Liver (tissue), 9 donors: Measurements from ENCODE around the gene TEX14. TPM values are rescaled to one million over a fixed set of nuclear protein-coding genes. Genes with fewer than 3 reads are reported as not detected.

Experiments
- DNase-seq: peaks from one replicate; pipeline ENCODE4 v3.0.0-alpha.2; 2017; ENCODE audit warnings: low spot score
- H3K27ac ChIP-seq, 2 donors: one replicate each; pipeline ENCODE4 v1.7.0; 2013; ENCODE audit warnings: inconsistent platforms in 2 of 2, low read length in 2 of 2, control low read depth in 1 of 2, low read depth in 1 of 2, mild to moderate bottlenecking in 1 of 2
- H3K27me3 ChIP-seq, 4 donors: one replicate each; pipeline versions ENCODE4 v1.6.1 to v1.7.0; 2013; ENCODE audit warnings: low read length in 3 of 4, inconsistent platforms in 1 of 4, mild to moderate bottlenecking in 1 of 4, moderate library complexity in 1 of 4; ENCODE audit not compliant: control insufficient read depth in 4 of 4, insufficient read depth in 4 of 4
- H3K36me3 ChIP-seq, 4 donors: one replicate each; pipeline versions ENCODE4 v1.6.1 to v1.7.0; 2013; ENCODE audit warnings: low read length in 3 of 4, mild to moderate bottlenecking in 3 of 4, low read depth in 1 of 4, moderate library complexity in 1 of 4; ENCODE audit not compliant: control insufficient read depth in 4 of 4, insufficient read depth in 3 of 4
- H3K4me1 ChIP-seq, 4 donors: one replicate each; pipeline versions ENCODE4 v1.6.1 to v1.7.0; 2013; ENCODE audit warnings: low read length in 3 of 4, mild to moderate bottlenecking in 3 of 4, moderate library complexity in 1 of 4; ENCODE audit not compliant: control insufficient read depth in 4 of 4, insufficient read depth in 4 of 4
- H3K4me3 ChIP-seq, 3 donors: one replicate each; pipeline versions ENCODE4 v1.6.1 to v1.7.0; 2013; ENCODE audit warnings: low read length in 3 of 3, control low read depth in 1 of 3, low read depth in 1 of 3, mild to moderate bottlenecking in 1 of 3
- H3K9ac ChIP-seq, 2 donors: one replicate each; pipeline ENCODE4 v1.7.0; 2013; ENCODE audit warnings: low read length in 2 of 2, mild to moderate bottlenecking in 2 of 2, moderate library complexity in 2 of 2, control low read depth in 1 of 2, low read depth in 1 of 2
- H3K9me3 ChIP-seq, 4 donors: one replicate each; pipeline versions ENCODE4 v1.6.1 to v1.7.0; 2013; ENCODE audit warnings: low read length in 3 of 4; ENCODE audit not compliant: control insufficient read depth in 4 of 4
- ATF3 ChIP-seq: IDR thresholded peaks from 2 replicates; pipeline ENCODE4 v1.6.1; 2016; ENCODE audit warnings: antibody characterized with exemption
- EGR1 ChIP-seq, 2 donors: IDR thresholded peaks; 2 replicates each; pipeline ENCODE4 v1.6.1; 2016 to 2018; ENCODE audit warnings: antibody characterized with exemption in 2 of 2, low read depth in 2 of 2
- FOXA1 ChIP-seq: IDR thresholded peaks from 2 replicates; pipeline ENCODE4 v1.6.1; 2016; ENCODE audit warnings: antibody characterized with exemption
- FOXA2 ChIP-seq: IDR thresholded peaks from 2 replicates; pipeline ENCODE4 v1.6.1; 2016; ENCODE audit warnings: antibody characterized with exemption
- HNF4G ChIP-seq: IDR thresholded peaks from 2 replicates; pipeline ENCODE4 v1.6.1; 2016; ENCODE audit warnings: antibody characterized with exemption
- JUND ChIP-seq, 2 donors: IDR thresholded peaks; 2 replicates each; pipeline ENCODE4 v1.6.1; 2016; ENCODE audit warnings: antibody characterized with exemption in 2 of 2
- MAX ChIP-seq: IDR thresholded peaks from 2 replicates; pipeline ENCODE4 v1.6.1; 2016; ENCODE audit warnings: antibody characterized with exemption
- NR2F2 ChIP-seq: IDR thresholded peaks from 2 replicates; pipeline ENCODE4 v1.6.1; 2016; ENCODE audit warnings: antibody characterized with exemption
- RAD21 ChIP-seq, 2 donors: IDR thresholded peaks; 2 replicates each; pipeline ENCODE4 v1.6.1; 2016; ENCODE audit warnings: antibody characterized with exemption in 2 of 2, mild to moderate bottlenecking in 2 of 2
- RXRA ChIP-seq, 2 donors: IDR thresholded peaks; 2 replicates each; pipeline ENCODE4 v1.6.1; 2017 to 2018; ENCODE audit warnings: antibody characterized with exemption in 2 of 2, mild to moderate bottlenecking in 1 of 2
- SP1 ChIP-seq: IDR thresholded peaks from 2 replicates; pipeline ENCODE4 v1.6.1; 2018; ENCODE audit warnings: antibody characterized with exemption, mild to moderate bottlenecking
- TAF1 ChIP-seq: conservative IDR thresholded peaks from 2 replicates; pipeline ENCODE4 v1.6.1; 2016; ENCODE audit warnings: antibody characterized with exemption, mild to moderate bottlenecking
- YY1 ChIP-seq: IDR thresholded peaks from 2 replicates; pipeline ENCODE4 v1.6.1; 2016; ENCODE audit warnings: antibody characterized with exemption, mild to moderate bottlenecking
- WGBS: extraction: QIAGEN DNeasy Blood & Tissue Kit; methylation state at CpG from one replicate; pipeline ENCODE4 v1.1.7; 2013; 5-methylcytosine and 5-hydroxymethylcytosine counted together
- polyA plus RNA-seq, 2 donors: library from polyadenylated mRNA; stranded (reverse) in 1 of 2; unstranded in 1 of 2; fragments of 200-250 nt in 1 of 2; fragments of >200 nt in 1 of 2; fragmentation: Nextera tagmentation in 1 of 2; extraction: Ambion mirVana in 1 of 2; gene quantifications; one replicate each; pipeline versions ENCODE4 v1.2.1 to v1.2.3, GENCODE V29; 2013 to 2015
- total RNA-seq, 2 donors: library from RNA; depleted of rRNA; stranded (reverse); fragments of >200 nt; gene quantifications; one replicate each; pipeline ENCODE4 v1.2.3, GENCODE V29; 2014
- TF ChIP-seq, protein P1 (sequence below): IDR thresholded peaks from 2 replicates; pipeline ENCODE4 v1.6.1; 2016; ENCODE audit warnings: antibody characterized with exemption
- TF ChIP-seq, protein P2 (sequence below): fragments of 150-350 bp; IDR thresholded peaks from 2 replicates; pipeline ENCODE4 v1.5.1; 2017; ENCODE audit warnings: improper control_type of control experiment, low read depth, low read length; ENCODE audit not compliant: missing input control
- donor health status: healthy.
- donor health status: healthy.
- donor health status: healthy.
- donor health status: healthy.
- donor health status: healthy.

The TEX14 gene
- total and polyA plus RNA-seq, 4 donors = 0.01 to 0.17 (median 0.13) TPM

DNA sequence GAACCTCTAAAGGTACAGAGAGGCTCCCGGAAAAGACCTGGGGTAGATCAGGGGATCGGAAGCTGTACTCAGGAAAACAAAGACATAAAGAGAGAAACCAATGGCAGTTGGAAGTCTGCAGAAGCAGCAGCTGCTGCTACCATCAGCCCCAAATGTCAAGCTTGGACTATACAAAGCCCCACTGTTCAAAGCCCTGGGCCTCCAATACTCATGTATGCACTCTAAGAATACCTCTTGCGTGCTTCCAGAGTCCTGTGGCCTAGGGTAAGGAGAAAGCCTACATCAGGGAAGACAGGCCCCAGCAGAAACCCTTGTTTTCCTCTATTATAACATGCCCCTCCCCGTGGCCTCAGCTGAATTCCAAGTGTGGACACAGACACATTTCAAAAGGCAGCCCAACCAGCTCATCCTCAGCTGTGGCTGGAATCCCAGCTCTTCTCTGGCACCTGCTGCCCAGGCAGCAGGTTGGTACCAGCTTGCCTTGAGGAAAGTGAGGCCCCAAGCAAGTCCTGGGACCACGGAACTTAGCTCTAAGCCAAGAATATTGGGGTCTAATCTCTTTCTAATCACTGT lies 158.1 kb downstream of the TEX14 start:
- Histone ChIP-seq H3K9me3 (no peaks in the 10 kb centered on the region), H3K4me1 (peaks cover 11 to 27% (median 18%) of the 10 kb centered on the region in 4 donors), H3K4me3 (no peak overlapping the region), H3K36me3 (no peaks in the 10 kb centered on the region), H3K27me3 (no peaks in the 10 kb centered on the region), H3K27ac (no peak overlapping the region), H3K9ac (no peak overlapping the region)
- DNase-seq = no peak
- 95% methylated on average over 5 of the region's 5 CpGs for WGBS
- TF ChIP-seq ATF3 (no peak), SP1 (no peak)
- TF ChIP-seq, protein P1, sequence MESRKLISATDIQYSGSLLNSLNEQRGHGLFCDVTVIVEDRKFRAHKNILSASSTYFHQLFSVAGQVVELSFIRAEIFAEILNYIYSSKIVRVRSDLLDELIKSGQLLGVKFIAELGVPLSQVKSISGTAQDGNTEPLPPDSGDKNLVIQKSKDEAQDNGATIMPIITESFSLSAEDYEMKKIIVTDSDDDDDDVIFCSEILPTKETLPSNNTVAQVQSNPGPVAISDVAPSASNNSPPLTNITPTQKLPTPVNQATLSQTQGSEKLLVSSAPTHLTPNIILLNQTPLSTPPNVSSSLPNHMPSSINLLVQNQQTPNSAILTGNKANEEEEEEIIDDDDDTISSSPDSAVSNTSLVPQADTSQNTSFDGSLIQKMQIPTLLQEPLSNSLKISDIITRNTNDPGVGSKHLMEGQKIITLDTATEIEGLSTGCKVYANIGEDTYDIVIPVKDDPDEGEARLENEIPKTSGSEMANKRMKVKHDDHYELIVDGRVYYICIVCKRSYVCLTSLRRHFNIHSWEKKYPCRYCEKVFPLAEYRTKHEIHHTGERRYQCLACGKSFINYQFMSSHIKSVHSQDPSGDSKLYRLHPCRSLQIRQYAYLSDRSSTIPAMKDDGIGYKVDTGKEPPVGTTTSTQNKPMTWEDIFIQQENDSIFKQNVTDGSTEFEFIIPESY = no peak

GRCh38 chr17:58532555-58532951 lies 159.3 kb downstream of the TEX14 start:
- no peak for TF ChIP-seq NR2F2
- no peak for TF ChIP-seq JUND (IDR thresholded peaks at IDR 0.05)
- TF ChIP-seq EGR1 (IDR thresholded peaks at IDR 0.05; ENCODE audit: low read depth in 2 of 2) = no peak
- TF ChIP-seq FOXA2 = no peak
- no peak for TF ChIP-seq RAD21 (IDR thresholded peaks at IDR 0.05)
- TF ChIP-seq HNF4G = no peak
- no peak for TF ChIP-seq FOXA1
- no peak for TF ChIP-seq SP1
- TF ChIP-seq, protein P1 = no peak
- no peak for TF ChIP-seq ATF3
- Histone ChIP-seq H3K27me3 (no peaks in the 10 kb centered on the region), H3K9ac (no peak overlapping the region), H3K4me3 (no peak overlapping the region), H3K27ac (no peak overlapping the region), H3K36me3 (no peaks in the 10 kb centered on the region), H3K4me1 (peaks cover 11 to 27% (median 18%) of the 10 kb centered on the region in 4 donors), H3K9me3 (no peaks in the 10 kb centered on the region)
- DNase-seq = no peak
- WGBS = 68% methylated on average over 3 of the region's 3 CpGs

GRCh38 chr17:58531661-58532554 lies 159.9 kb downstream of the TEX14 start:
- peaks cover 11 to 27% (median 18%) of the 10 kb centered on the region in 4 donors for H3K4me1 ChIP-seq
- H3K27me3 ChIP-seq = no peaks in the 10 kb centered on the region
- no peaks in the 10 kb centered on the region for H3K36me3 ChIP-seq
- no peaks in the 10 kb centered on the region for H3K9me3 ChIP-seq
- no peak overlapping the region for H3K9ac ChIP-seq
- WGBS = 4% methylated on average over 82 of the region's 82 CpGs
- DNase-seq = peak; percentile 60
- H3K4me3 ChIP-seq = peak overlapping the region in 2 of 3 donors; percentile 54 to 60
- peak overlapping the region; percentile 50 to 61 for H3K27ac ChIP-seq
- TF ChIP-seq SP1 (no peak), FOXA2 (no peak), YY1 (no peak), RAD21 (IDR thresholded peaks at IDR 0.05) (no peak), TAF1 (no peak), HNF4G (no peak), ATF3 (no peak), EGR1 (IDR thresholded peaks at IDR 0.05; ENCODE audit: low read depth in 2 of 2) (no peak), RXRA (IDR thresholded peaks at IDR 0.05) (no peak), JUND (IDR thresholded peaks at IDR 0.05) (no peak), FOXA1 (no peak), MAX (no peak)
- TF ChIP-seq, protein P2, sequence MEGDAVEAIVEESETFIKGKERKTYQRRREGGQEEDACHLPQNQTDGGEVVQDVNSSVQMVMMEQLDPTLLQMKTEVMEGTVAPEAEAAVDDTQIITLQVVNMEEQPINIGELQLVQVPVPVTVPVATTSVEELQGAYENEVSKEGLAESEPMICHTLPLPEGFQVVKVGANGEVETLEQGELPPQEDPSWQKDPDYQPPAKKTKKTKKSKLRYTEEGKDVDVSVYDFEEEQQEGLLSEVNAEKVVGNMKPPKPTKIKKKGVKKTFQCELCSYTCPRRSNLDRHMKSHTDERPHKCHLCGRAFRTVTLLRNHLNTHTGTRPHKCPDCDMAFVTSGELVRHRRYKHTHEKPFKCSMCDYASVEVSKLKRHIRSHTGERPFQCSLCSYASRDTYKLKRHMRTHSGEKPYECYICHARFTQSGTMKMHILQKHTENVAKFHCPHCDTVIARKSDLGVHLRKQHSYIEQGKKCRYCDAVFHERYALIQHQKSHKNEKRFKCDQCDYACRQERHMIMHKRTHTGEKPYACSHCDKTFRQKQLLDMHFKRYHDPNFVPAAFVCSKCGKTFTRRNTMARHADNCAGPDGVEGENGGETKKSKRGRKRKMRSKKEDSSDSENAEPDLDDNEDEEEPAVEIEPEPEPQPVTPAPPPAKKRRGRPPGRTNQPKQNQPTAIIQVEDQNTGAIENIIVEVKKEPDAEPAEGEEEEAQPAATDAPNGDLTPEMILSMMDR = no peak
- TF ChIP-seq, protein P1 = no peak
